Measurements from ENCODE around the gene GH1.

GRCh38 chr17:63944736-63945499 is 26.3 kb upstream of the GH1 start:
- TF ChIP-seq SMARCE1 (IDR thresholded peaks at IDR 0.05; ENCODE audit: borderline replicate concordance), result no peak
- no peak for TF ChIP-seq ZNF510 (CRISPR knock-in tag; IDR thresholded peaks at IDR 0.05; ENCODE audit: low read depth)
- no peak for TF ChIP-seq FOSL2 (CRISPR knock-in tag; IDR thresholded peaks at IDR 0.05)
- TF ChIP-seq ZBTB44 (CRISPR knock-in tag; IDR thresholded peaks at IDR 0.05), result no peak
- TF ChIP-seq HMG20A (CRISPR knock-in tag; IDR thresholded peaks at IDR 0.05; ENCODE audit: borderline replicate concordance), result no peak
- no peak for TF ChIP-seq POLR2A (IDR thresholded peaks at IDR 0.05; ENCODE audit: insufficient read depth in 1 of 2, low read depth in 2 of 2, low read length in 2 of 2)
- TF ChIP-seq CHD2 (IDR thresholded peaks at IDR 0.05; ENCODE audit: low read depth, low read length), result no peak
- TF ChIP-seq ZNF335 (CRISPR knock-in tag; IDR thresholded peaks at IDR 0.05), result no peak
- TF ChIP-seq GMEB2 (CRISPR knock-in tag; IDR thresholded peaks at IDR 0.05; ENCODE audit: low read depth), result no peak
- TF ChIP-seq HOMEZ (CRISPR knock-in tag; IDR thresholded peaks at IDR 0.05; ENCODE audit: low read depth), result no peak
- TF ChIP-seq ELK4 (CRISPR knock-in tag; IDR thresholded peaks at IDR 0.05; ENCODE audit: borderline replicate concordance), result no peak

Data from HepG2 (cell line).